ENCODE data around the gene D2HGDH.
"Not testable (repeated sequence)": the region's sequence is repeated elsewhere in the genome, so short reads cannot be mapped to it uniquely, and the experiment has no call there.

Gene D2HGDH

GRCh38 chr2:241726459-241726858, 8.0 kb upstream of the D2HGDH start:
- no peak for DNase-seq

- DNase-seq = no peak
Measured at GRCh38 chr2:241728000-241728399, 6.4 kb upstream of the D2HGDH start.

DNA sequence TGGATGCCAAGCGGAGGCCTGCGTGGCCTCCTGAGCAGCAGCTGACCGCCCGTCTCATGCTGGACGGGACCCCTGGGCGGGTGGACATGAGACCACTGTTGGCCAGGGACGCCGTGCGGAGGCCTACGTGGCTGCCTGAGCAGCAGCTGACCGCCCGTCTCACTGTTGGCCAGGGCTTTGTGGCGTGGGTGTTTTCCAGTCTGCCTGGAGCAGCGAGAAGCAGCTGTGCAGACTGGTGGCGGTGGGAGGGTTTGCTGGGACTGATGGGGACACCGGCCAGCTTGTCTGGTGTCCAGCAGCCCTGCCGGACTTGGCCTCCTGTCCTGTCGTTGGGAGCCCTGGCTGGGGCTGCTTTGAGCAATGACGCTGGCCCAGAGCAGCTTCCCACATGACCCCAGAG, 5.8 kb upstream of the D2HGDH start:
- DNase-seq = no peak

- no peak for DNase-seq
Measured at GRCh38 chr2:241729868-241730267, 4.6 kb upstream of the D2HGDH start.

GRCh38 chr2:241730671-241731293, 3.6 kb upstream of the D2HGDH start:
- DNase-seq = no peak

GRCh38 chr2:241732513-241733186, 1.8 kb upstream of the D2HGDH start:
- not testable (repeated sequence) for DNase-seq

GRCh38 chr2:241733391-241734207, 831 bp upstream of the D2HGDH start:
- DNase-seq = no peak

DNA sequence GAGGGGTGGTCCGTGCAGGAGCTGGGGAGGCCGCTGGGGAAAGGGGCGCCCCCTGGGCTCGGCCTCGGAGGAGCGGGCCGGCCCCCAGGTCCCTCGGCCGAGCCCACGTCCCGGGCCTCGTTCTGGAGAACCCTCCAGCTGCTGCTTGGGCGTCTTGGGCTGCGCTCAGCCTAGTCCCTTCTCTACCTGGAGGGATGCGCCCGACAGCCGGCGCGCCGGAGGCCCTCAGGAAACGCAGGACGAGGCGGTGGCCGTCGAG, 293 bp upstream of the D2HGDH start:
- DNase-seq = no peak

DNA sequence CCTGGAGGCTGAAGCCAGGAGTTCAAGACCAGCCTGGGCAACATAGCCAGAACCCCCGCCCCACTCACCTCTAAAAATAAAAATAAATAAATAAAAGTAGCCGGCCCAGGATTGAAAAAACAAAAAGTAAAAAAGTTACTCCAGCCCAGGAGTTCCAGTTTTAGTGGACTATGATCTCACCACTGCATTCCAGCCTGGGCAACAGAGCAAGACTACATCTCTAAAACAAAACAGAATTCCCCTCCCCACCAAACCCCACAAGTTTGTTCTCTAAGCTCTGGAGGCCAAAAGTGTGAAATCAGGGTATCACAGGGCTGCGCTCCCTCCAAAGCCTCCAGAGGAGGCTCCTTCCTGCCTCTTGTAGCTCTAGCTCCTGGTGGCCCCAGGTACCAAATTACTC, 1.7 kb downstream of the D2HGDH start:
- no peak for DNase-seq

GRCh38 chr2:241738040-241738686, 3.7 kb downstream of the D2HGDH start:
- no peak for DNase-seq

GRCh38 chr2:241739177-241739576, 4.7 kb downstream of the D2HGDH start:
- no peak for DNase-seq

DNA sequence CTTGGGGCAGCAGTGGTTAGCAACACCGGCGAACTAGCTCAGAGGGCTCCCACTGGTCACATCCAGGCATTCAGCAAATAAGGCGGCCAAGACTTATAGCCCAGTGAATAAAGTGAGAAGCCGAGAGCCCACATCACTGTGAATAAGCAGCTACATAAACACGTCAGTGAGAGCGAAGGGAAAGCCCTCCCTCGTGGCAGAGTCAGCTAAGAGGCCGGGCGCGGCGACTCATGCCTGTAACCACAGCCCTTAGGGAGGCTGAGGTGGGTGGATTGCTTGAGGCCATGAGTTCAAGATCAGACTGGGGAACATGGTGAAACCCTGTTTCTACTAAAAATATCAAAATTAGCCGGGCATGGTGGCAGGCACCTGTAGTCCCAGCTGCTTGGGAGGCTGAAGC, 5.2 kb downstream of the D2HGDH start:
- peak; percentile 48 for DNase-seq

DNA sequence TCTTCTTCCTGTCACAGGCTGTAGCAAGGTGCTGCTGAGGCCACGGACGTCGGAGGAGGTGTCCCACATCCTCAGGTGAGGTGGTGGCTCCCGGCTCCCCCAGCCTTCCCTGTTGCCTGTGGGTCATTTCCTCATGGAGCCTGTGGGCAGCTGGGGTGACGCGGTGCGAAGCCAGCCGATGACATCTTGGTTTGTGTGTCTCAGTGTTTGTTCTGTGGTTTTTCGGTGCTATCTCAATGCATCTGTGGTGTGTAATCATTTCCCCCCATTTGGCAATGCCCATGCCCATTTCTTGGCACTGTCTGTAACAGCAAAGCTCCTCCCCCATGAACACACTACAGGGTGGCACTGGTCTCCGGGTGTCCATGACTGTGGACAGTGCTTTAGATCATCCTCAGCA, 6.6 kb downstream of the D2HGDH start:
- DNase-seq = no peak

DNA sequence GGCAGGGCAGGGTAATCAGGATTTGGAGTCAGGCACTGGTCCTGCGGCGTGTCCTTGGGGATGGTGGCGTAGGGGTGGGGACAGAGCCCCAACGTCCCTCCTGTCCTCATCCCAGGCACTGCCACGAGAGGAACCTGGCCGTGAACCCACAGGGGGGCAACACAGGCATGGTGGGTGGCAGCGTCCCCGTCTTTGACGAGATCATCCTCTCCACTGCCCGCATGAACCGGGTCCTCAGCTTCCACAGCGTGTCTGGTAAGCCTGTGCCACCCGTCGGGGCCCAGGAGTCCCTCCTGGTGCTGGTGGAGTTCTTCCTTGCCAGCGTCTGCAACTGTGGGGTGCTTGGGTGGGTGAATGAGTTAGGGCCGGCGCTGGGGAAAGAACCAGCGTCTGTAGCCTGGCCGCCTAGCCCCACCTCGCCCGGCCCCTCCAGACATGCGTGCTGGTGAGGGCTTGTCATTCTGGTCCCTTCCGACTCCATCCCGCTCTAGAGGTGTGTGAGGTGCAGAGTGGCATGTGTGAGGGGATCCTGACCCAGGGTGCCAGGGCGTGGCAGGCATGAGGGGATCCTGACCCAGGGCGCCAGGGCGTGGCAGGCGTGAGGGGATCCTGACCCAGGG, 8.0 kb downstream of the D2HGDH start:
- DNase-seq = no peak

GRCh38 chr2:241743008-241743407, 8.6 kb downstream of the D2HGDH start:
- DNase-seq = not testable (repeated sequence)

DNA sequence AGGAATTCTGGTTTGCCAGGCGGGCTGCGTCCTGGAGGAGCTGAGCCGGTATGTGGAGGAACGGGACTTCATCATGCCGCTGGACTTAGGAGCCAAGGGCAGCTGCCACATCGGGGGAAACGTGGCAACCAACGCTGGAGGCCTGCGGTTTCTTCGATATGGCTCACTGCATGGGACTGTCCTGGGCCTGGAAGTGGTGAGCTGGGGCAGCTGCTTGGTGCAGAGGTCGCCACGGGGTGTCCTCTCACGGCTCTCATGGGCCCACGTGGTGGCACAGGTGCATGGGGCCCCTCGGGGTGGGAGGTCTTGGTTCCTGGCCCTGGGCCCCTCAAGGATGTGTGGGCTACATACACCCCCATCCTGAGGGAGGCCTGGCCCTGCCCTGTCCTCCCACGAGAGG, 9.2 kb downstream of the D2HGDH start:
- no peak for DNase-seq

DNA sequence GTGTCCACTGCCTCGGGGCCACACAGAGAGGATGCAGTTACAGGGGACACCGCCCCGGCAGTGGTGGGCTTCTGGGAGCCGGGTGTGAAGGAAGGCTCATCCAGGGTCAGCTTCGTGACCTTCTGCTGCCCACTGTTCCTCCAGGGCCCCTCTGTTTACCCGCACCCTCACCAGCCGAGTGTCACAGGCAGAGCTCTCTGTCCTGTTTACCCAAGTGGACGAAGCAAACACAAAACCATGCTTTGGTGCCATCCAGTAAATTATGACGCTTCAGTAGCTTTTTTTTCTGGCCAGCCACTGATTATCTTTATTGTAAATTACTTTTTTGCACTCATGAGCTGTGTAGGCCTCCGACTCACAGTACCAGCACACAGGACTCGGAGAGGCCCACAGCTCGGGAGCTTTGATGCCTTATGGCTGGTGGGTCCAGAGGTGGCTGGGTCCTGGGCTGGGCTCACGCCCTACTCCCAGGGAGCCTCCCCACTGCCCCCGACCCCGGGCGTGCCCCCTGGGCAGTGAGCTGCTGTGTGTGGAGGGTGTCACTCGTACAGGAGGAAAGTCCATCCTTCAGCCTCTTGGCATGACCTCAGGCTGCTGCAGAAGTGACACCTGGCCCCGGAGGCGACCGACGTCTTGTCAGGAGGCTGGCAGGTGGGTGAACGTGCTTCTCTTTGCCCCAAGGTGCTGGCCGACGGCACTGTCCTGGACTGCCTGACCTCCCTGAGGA, 9.8 kb downstream of the D2HGDH start:
- no peak for DNase-seq

- DNase-seq = no peak
Measured at GRCh38 chr2:241745276-241745675, 10.8 kb downstream of the D2HGDH start.

DNA sequence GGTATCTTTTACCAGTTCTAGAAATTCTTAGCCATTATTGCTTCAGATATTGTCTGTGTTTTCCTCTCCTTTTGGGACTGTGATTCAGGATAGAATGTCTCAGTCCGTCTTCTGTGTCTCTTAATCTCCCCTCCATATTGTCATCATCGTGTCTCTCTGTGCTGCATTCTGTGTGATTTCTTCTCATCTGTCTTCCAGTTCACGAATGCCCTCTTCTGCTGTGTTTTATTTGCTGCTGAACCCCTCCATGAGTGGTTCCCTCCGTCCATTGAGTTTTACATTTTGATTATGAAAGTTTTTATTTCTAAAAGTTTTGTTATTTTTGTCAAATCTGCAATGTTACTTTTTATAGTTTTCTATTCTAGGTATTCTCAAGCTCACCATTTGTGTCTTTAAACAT, 11.7 kb downstream of the D2HGDH start:
- DNase-seq = no peak

DNA sequence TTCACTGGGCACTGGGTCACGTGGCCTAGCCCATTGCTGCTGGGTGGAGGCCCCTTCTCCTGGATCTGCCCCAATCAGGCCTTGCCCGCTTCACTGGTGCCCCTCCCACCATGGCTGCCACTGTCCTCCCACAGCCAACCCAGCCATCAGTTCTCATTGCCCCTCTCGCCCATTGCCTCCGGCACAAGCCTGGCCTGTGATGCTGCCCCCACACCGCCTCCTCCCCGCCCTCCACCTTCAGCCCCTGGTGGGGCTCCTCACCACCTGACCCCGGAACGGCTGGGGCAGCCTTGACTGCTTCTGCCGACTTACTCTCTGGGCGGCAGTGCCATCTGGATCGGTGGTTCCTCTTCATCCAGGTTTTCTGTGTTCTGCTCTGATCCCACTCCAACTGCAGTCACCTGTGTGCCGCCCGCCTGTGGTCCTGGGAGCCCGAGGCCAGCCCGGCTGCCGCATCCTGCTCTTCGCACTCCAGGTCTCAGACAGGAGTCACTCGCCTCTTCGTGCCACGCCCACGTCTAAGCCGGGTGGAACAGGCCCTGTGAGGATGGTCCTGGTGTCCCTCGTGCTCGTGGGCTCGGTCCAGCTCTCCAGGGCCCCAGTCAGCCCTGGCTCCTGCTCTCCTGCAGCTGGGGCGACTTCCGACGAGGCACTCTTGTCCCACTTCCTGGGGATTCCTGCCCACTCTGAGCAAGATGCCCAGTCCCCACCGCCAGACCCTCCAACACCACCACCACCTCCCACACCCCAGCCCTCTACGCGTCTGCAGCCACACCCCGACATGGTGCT, 14.2 kb downstream of the D2HGDH start:
- DNase-seq = no peak

- no peak for DNase-seq
Measured at GRCh38 chr2:241750076-241750840, 15.8 kb downstream of the D2HGDH start.

Data from GOT3 (cell line).